Mammary epithelial cell (primary cell): ENCODE measurements around the gene ASIC4.

Experiments
- EZH2 ChIP-seq: IDR thresholded peaks from 2 replicates; pipeline ENCODE4 v1.6.1; 2012; ENCODE audit warnings: low read length, inconsistent platforms, borderline replicate concordance
- TF ChIP-seq, protein P1 (sequence below), 2 donors: IDR thresholded peaks in 1 of 2; conservative IDR thresholded peaks in 1 of 2; 2 replicates each; pipeline ENCODE4 v1.5.1; 2011 to 2012; ENCODE audit warnings: inconsistent platforms in 2 of 2, low read length in 2 of 2, mild to moderate bottlenecking in 2 of 2, control low read depth in 1 of 2, low read depth in 1 of 2; ENCODE audit not compliant: insufficient read depth in 1 of 2; ENCODE audit errors: extremely low read depth in 1 of 2

DNA sequence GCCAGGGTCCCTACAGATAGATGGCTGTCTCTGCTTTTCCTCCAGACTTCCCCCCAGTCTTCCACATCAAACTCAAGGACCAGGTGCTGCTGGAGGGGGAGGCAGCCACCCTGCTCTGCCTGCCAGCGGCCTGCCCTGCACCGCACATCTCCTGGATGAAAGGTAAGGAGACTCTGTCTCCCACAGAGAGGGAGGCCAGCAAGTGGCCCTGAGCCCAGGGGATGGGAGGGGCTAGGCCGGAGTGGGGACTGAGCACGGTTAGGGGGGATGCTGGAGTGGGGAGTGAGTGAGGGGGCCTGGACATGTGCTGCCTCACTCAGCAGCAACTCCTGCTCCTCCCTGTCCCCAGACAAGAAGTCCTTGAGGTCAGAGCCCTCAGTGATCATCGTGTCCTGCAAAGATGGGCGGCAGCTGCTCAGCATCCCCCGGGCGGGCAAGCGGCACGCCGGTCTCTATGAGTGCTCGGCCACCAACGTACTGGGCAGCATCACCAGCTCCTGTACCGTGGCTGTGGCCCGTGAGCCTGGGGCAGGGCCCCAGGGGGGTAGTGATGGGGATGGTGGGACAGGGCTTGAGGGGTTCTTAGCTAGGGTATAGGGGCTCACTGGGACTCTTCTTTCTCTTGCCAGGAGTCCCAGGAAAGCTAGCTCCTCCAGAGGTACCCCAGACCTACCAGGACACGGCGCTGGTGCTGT is 26.0 kb upstream of the ASIC4 start:
- TF ChIP-seq, protein P1, sequence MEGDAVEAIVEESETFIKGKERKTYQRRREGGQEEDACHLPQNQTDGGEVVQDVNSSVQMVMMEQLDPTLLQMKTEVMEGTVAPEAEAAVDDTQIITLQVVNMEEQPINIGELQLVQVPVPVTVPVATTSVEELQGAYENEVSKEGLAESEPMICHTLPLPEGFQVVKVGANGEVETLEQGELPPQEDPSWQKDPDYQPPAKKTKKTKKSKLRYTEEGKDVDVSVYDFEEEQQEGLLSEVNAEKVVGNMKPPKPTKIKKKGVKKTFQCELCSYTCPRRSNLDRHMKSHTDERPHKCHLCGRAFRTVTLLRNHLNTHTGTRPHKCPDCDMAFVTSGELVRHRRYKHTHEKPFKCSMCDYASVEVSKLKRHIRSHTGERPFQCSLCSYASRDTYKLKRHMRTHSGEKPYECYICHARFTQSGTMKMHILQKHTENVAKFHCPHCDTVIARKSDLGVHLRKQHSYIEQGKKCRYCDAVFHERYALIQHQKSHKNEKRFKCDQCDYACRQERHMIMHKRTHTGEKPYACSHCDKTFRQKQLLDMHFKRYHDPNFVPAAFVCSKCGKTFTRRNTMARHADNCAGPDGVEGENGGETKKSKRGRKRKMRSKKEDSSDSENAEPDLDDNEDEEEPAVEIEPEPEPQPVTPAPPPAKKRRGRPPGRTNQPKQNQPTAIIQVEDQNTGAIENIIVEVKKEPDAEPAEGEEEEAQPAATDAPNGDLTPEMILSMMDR (conservative IDR thresholded peaks at IDR 0.05 in 1 of 2, IDR thresholded peaks at IDR 0.05 in 1 of 2; ENCODE audit: extremely low read depth in 1 of 2, insufficient read depth in 1 of 2, low read depth in 1 of 2, low read length in 2 of 2) = no peak
- TF ChIP-seq EZH2 = no peak
